K562 (cell line): ENCODE measurements around the gene CCL3. TPM values are rescaled to one million over a fixed set of nuclear protein-coding genes. Genes with fewer than 3 reads are reported as not detected.

Experiments used
- ATAC-seq: fragments of 200-7000 bp; cut with Tn5 transposase; 3 replicates; pipeline ENCODE4 v1.9.1; 2020; ENCODE audit warnings: moderate library complexity
- BruUV-seq: library from RNA; stranded (reverse); fragments of 400-500 nt; replicated peaks from 2 replicates; lab custom pipeline; 2021; lab: Mats Ljungman, UMichigan
- CTCF ChIA-PET: fragments of 300-600 bp; formaldehyde crosslinking; extraction: SDS; loops from one replicate; lab custom pipeline; 2021; ENCODE audit warnings: low intra/inter-chr PET ratio; lab: Yijun Ruan, JAX
- POLR2A ChIA-PET: fragments of 300-600, 350-650 bp; sonication (Branson Sonifier 250); formaldehyde crosslinking; extraction: SDS; loops from one replicate; lab custom pipeline; 2021; ENCODE audit warnings: antibody characterized with exemption, inconsistent platforms; lab: Yijun Ruan, JAX
- DNase-seq, 4 experiments: peaks; one replicate each; pipeline versions ENCODE4 v3.0.0 to v3.0.0-alpha.2; 2011 to 2018; ENCODE audit warnings: low spot score in 3 of 4, mixed read lengths in 3 of 4; ENCODE audit errors: extremely low read depth in 1 of 4
- FAIRE-seq: peaks from 2 replicates; lab custom pipeline; 2011; peaks lifted over from hg19 to GRCh38; lab: Jason Lieb, UNC
- H2AFZ ChIP-seq: 2 replicates; pipeline ENCODE4 v1.6.0; 2011; ENCODE audit warnings: low read depth, low read length, control low read depth, inconsistent platforms
- H3K27ac ChIP-seq: fragments of 200-600 bp; 3 replicates; pipeline ENCODE4 v1.8.0; 2011; ENCODE audit warnings: low read depth, mild to moderate bottlenecking, control low read depth, inconsistent platforms, low read length, moderate library complexity, mixed read lengths; ENCODE audit errors: extremely low read depth
- H3K27me3 ChIP-seq, 2 experiments: fragments of 300-600 bp in 1 of 2; 2 replicates in 1 of 2; 3 replicates in 1 of 2; pipeline versions ENCODE4 v1.6.0 to v1.8.0; 2011; ENCODE audit warnings: inconsistent platforms in 2 of 2, low read length in 2 of 2, mild to moderate bottlenecking in 1 of 2, mixed read lengths in 1 of 2, moderate library complexity in 1 of 2; ENCODE audit not compliant: control insufficient read depth in 2 of 2, insufficient read depth in 2 of 2
- H3K36me3 ChIP-seq: fragments of 300-600 bp; 3 replicates; pipeline ENCODE4 v1.8.0; 2011; ENCODE audit warnings: mild to moderate bottlenecking, low read length, inconsistent platforms; ENCODE audit not compliant: control insufficient read depth, insufficient read depth
- H3K4me1 ChIP-seq, 2 experiments: fragments of 200-600 bp in 1 of 2; replicated peaks in 1 of 2; 2 replicates in 1 of 2; 3 replicates in 1 of 2; pipeline versions ENCODE4 v1.5.1 to v1.8.0; 2011; ENCODE audit warnings: inconsistent platforms in 2 of 2, low read length in 2 of 2, mild to moderate bottlenecking in 1 of 2, mixed read lengths in 1 of 2, moderate library complexity in 1 of 2; ENCODE audit not compliant: control insufficient read depth in 2 of 2, insufficient read depth in 2 of 2
- H3K4me2 ChIP-seq: 2 replicates; pipeline ENCODE4 v1.6.1; 2011; ENCODE audit warnings: low read length, control low read depth, inconsistent platforms, mixed read lengths; ENCODE audit not compliant: insufficient read depth
- H3K4me3 ChIP-seq: fragments of 200-600 bp; sonication (generic), shearing (Covaris generic); 2 replicates; pipeline ENCODE4 v1.5.1; 2016; ENCODE audit warnings: control low read depth, inconsistent platforms
- H3K79me2 ChIP-seq: fragments of 200-600 bp; 3 replicates; pipeline ENCODE4 v1.8.0; 2011; ENCODE audit warnings: low read length, inconsistent platforms; ENCODE audit not compliant: control insufficient read depth, insufficient read depth
- H3K9ac ChIP-seq, 2 experiments: 2 replicates each; pipeline versions ENCODE4 v1.6.0 to v1.6.1; 2011; ENCODE audit warnings: low read depth in 2 of 2, low read length in 2 of 2, control low read depth in 1 of 2, inconsistent platforms in 1 of 2, mild to moderate bottlenecking in 1 of 2, mixed read lengths in 1 of 2; ENCODE audit not compliant: insufficient read depth in 1 of 2
- H3K9me1 ChIP-seq: one replicate; pipeline ENCODE4 v1.6.0; 2011; ENCODE audit warnings: inconsistent platforms, mild to moderate bottlenecking, low read length, moderate library complexity; ENCODE audit not compliant: control insufficient read depth, insufficient read depth
- H3K9me3 ChIP-seq: replicated peaks from 2 replicates; pipeline ENCODE4 v1.5.1; 2011; ENCODE audit warnings: low read depth, low read length, inconsistent platforms; ENCODE audit not compliant: control insufficient read depth, insufficient read depth
- H4K20me1 ChIP-seq: replicated peaks from 2 replicates; pipeline ENCODE4 v1.6.1; 2011; ENCODE audit warnings: low read length, inconsistent platforms, mixed read lengths; ENCODE audit not compliant: control insufficient read depth, insufficient read depth
- ATF7 ChIP-seq: fragments of 450-650 bp; IDR thresholded peaks from 2 replicates; pipeline ENCODE4 v1.7.1; 2014; ENCODE audit warnings: mild to moderate bottlenecking, moderate library complexity
- CTBP1 ChIP-seq: fragments of 450-650 bp; IDR thresholded peaks from 2 replicates; pipeline ENCODE4 v1.6.1; 2016; ENCODE audit warnings: borderline replicate concordance
- CUX1 ChIP-seq: fragments of 200-800 bp; sonication (Bioruptor generic); IDR thresholded peaks from 2 replicates; pipeline ENCODE4 v1.6.1; 2016; ENCODE audit warnings: missing genetic modification characterization, missing compliant biosample characterization
- ELF2 ChIP-seq: fragments of 250-450 bp; sonication (Bioruptor Pico); IDR thresholded peaks from 2 replicates; pipeline ENCODE4 v1.5.0; 2021; ENCODE audit warnings: mild to moderate bottlenecking
- ETV5 ChIP-seq: sonication (generic); formaldehyde crosslinking; IDR thresholded peaks from 2 replicates; pipeline ENCODE4 v1.4.0; 2020; ENCODE audit warnings: low read depth, mild to moderate bottlenecking, missing genetic modification reagents
- NR4A1 ChIP-seq, 2 experiments: fragments of 250-450 bp in 1 of 2; fragments of 450-650 bp in 1 of 2; sonication (Bioruptor Pico) in 1 of 2; IDR thresholded peaks; 2 replicates each; pipeline versions ENCODE4 v1.4.0 to v1.6.1; 2016 to 2020; ENCODE audit warnings: mild to moderate bottlenecking in 2 of 2, missing compliant biosample characterization in 1 of 2, missing genetic modification characterization in 1 of 2, moderate library complexity in 1 of 2
- PRDM10 ChIP-seq: fragments of 450-650 bp; IDR thresholded peaks from 2 replicates; pipeline ENCODE4 v1.6.1; 2018; ENCODE audit not compliant: partially characterized antibody
- SAFB ChIP-seq: fragments of 200-400 bp; formaldehyde crosslinking; IDR thresholded peaks from 2 replicates; pipeline ENCODE4 v1.6.1; 2017; ENCODE audit warnings: low read depth, low read length, borderline replicate concordance
- SRSF9 ChIP-seq: fragments of 200-400 bp; formaldehyde crosslinking; IDR thresholded peaks from 2 replicates; pipeline ENCODE4 v1.6.1; 2017; ENCODE audit warnings: low read depth, low read length, borderline replicate concordance
- TCF7 ChIP-seq: sonication (generic); IDR thresholded peaks from 2 replicates; pipeline ENCODE4 v1.6.1; 2016; ENCODE audit warnings: antibody characterized with exemption, borderline replicate concordance
- TEAD4 ChIP-seq, 2 experiments: sonication (generic) in 1 of 2; formaldehyde crosslinking in 1 of 2; IDR thresholded peaks; 2 replicates each; pipeline versions ENCODE4 v1.6.1 to v1.8.0; 2012 to 2022; ENCODE audit warnings: borderline replicate concordance in 1 of 2, inconsistent platforms in 1 of 2, low read length in 1 of 2, mild to moderate bottlenecking in 1 of 2, missing genetic modification reagents in 1 of 2
- U2AF2 ChIP-seq: fragments of 200-400 bp; formaldehyde crosslinking; optimal IDR thresholded peaks from 2 replicates; pipeline ENCODE3; 2017; ENCODE audit warnings: low read depth, mild to moderate bottlenecking, low read length
- ZNF174 ChIP-seq: fragments of 250-450 bp; sonication (Bioruptor Pico); IDR thresholded peaks from 2 replicates; pipeline ENCODE4 v1.4.0; 2020; ENCODE audit warnings: mild to moderate bottlenecking
- ZNF184 ChIP-seq: sonication (generic); formaldehyde crosslinking; IDR thresholded peaks from 2 replicates; pipeline ENCODE4 v1.5.0; 2020; ENCODE audit warnings: missing genetic modification reagents
- WGBS: fragments of 100-300 bp; shearing (Covaris generic); methylation state at CpG from one replicate; pipeline ENCODE4 v1.1.6; 2016; ENCODE audit warnings: low coverage, mixed read lengths; ENCODE audit not compliant: insufficient coverage; ENCODE audit errors: missing lambda C conversion rate; 5-methylcytosine and 5-hydroxymethylcytosine counted together
- in situ Hi-C: fragments of 300-500 bp; cut with MboI; formaldehyde crosslinking; loops from 4 replicates; pipeline ENCODE4 v1.15.0; 2018; ENCODE audit warnings: inconsistent platforms, mixed read lengths
- intact Hi-C: fragments of 100-400 bp; cut with micrococcal nuclease; formaldehyde crosslinking; loops from 2 replicates; pipeline ENCODE4 v1.14.2; 2022
- polyA plus RNA-seq, 8 experiments: library from polyadenylated mRNA; depleted of rRNA in 4 of 8; stranded (reverse) in 5 of 8; unstranded in 3 of 8; fragments of >200 nt; fragmentation: Nextera tagmentation in 2 of 8; fragmentation: Illumina TruSeq in 1 of 8; extraction: Ambion mirVana in 2 of 8; extraction: Trizol in 1 of 8; gene quantifications; 2 replicates each; pipeline versions ENCODE4 v1.2.1 to v1.2.3, GENCODE V29; 2011 to 2014; ENCODE audit warnings: inconsistent platforms in 1 of 8, missing spikeins in 1 of 8
- total RNA-seq, 7 experiments: library from RNA; depleted of rRNA in 6 of 7; stranded (reverse); fragments of >200 nt in 6 of 7; fragmentation: Illumina TruSeq in 2 of 7; extraction: Trizol in 2 of 7; gene quantifications; 2 replicates each; pipeline versions ENCODE4 v1.2.1 to v1.2.3, GENCODE V29; 2011 to 2021; ENCODE audit warnings: low replicate concordance in 1 of 7

Gene CCL3
- total and polyA plus RNA-seq, 9 of the 15 experiments (the other 6 are each of a cell fraction or from before 2014, with no cell fraction given): 0.58 TPM; not detected in 8

- H3K4me1 ChIP-seq: no peaks in the 10 kb centered on the region
- FAIRE-seq: no peak
- no peak overlapping the region for H3K9ac ChIP-seq
- no peak overlapping the region for H3K4me3 ChIP-seq
- H3K4me2 ChIP-seq: no peak overlapping the region
- no peak for DNase-seq
- no peaks in the 10 kb centered on the region for H3K9me1 ChIP-seq
- 0% methylated on average over 1 of the region's 1 CpG for WGBS
- POLR2A ChIA-PET: interaction anchor here (1.2 kb wide), 2 partner anchors 17 to 98 kb away, joined by 3 read pairs; no protein-coding TSS in a partner anchor
- intact Hi-C loops: loop anchor here (5.0 to 10.0 kb wide), 2 partner anchors 107 to 230 kb away; no protein-coding TSS in a partner anchor
- no peaks in the 10 kb centered on the region for H3K36me3 ChIP-seq
- BruUV-seq: no TSS peak
- CTCF ChIA-PET: no interaction called here
- H4K20me1 ChIP-seq: no peaks in the 10 kb centered on the region
- ATAC-seq: no peak
- no peak overlapping the region for H2AFZ ChIP-seq
- H3K79me2 ChIP-seq: no peaks in the 10 kb centered on the region
- peaks cover 4 to 14% of the 10 kb centered on the region in 2 experiments; a peak in 4 of 5 replicates for H3K27me3 ChIP-seq
- H3K27ac ChIP-seq: no peak overlapping the region
- in situ Hi-C loops: no loop called here
- no peaks in the 10 kb centered on the region for H3K9me3 ChIP-seq
- TF ChIP-seq ATF7 (no peak), CTBP1 (no peak), ELF2 (CRISPR knock-in tag) (no peak), U2AF2 (no peak), PRDM10 (no peak), TEAD4 (IDR thresholded peaks at IDR 0.05; ENCODE audit: low read length) (no peak), TEAD4 (CRISPR knock-in tag; IDR thresholded peaks at IDR 0.05; ENCODE audit: borderline replicate concordance) (no peak), ZNF184 (CRISPR knock-in tag) (no peak), SAFB (no peak), TCF7 (no peak), ETV5 (CRISPR knock-in tag) (no peak), ZNF174 (no peak), CUX1 (CRISPR knock-in tag) (no peak), NR4A1 (CRISPR knock-in tag; IDR thresholded peaks at IDR 0.05) (no peak), NR4A1 (tag; IDR thresholded peaks at IDR 0.05) (no peak), SRSF9 (no peak)
These were observed 15.6 kb downstream of the CCL3 start for GRCh38 chr17:36074365-36074764.
